GM21447 (cell line): ENCODE results near the gene DRC7.
"Not testable (repeated sequence)": the region's sequence is repeated elsewhere in the genome, so short reads cannot be mapped to it uniquely, and the experiment has no call there.

Experiments
- ATAC-seq: cut with Tn5 transposase; IDR thresholded peaks from one replicate; pipeline ENCODE4 v1.9.1; 2021; ENCODE audit not compliant: unreplicated experiment

Gene DRC7

DNA sequence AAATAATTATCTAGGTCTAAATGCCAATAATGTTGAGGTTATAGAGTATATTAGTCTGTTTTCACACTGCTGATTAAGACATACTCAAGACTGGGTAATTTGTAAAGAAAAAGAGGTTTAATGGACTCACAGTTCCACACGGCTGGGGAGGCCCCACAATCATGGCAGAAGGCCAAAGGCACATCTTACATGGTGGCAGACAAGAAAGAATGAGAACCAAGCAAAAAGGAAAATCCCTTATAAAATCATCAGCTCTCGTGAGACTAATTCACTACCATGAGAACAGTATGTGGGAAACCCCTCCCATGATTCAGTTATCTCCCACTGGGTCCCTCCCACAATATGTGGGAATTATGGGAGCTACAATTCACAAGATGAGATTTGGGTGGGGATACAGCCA lies 38.1 kb downstream of the DRC7 start:
- ATAC-seq = no peak

DNA sequence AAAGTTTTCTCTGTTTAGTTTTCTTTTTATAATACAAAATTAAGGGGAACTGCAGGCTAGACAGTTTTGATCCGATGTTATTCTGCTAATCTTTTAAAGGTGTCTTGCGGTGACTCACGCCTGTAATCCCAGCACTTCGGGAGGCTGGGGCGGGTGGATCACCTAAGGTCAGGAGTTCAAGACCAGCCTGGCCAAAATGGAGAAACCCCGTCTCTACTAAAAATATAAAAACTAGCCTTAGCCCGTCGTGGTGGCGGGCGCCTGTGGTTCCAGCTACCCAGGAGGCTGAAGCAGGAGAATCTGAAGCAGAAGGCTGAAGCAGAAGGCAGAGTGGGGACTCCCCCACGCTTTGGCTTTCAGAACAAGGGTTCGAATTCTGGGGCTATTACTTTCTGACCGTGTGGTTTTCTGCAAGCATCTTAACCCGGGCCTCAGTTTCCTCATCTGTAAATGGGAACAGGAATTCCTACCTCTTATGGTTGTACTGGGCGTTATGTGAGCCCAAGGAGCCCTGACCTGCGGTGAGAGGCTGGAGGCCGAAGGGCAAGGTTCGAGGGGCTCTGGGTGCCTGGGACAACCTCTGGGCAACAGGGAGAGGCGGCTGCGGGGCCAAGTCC lies 39.8 kb downstream of the DRC7 start:
- no peak for ATAC-seq

GRCh38 chr16:57734925-57735754 lies 40.5 kb downstream of the DRC7 start:
- peak; percentile 90 for ATAC-seq

- no peak for ATAC-seq
Observed at GRCh38 chr16:57735755-57736418, 41.3 kb downstream of the DRC7 start, which contains the start of gene KATNB1. Gene KATNB1, plus strand, starts transcription at chr16:57735770. Its CDS starts 1,474 bp downstream, at chr16:57737244.

DNA sequence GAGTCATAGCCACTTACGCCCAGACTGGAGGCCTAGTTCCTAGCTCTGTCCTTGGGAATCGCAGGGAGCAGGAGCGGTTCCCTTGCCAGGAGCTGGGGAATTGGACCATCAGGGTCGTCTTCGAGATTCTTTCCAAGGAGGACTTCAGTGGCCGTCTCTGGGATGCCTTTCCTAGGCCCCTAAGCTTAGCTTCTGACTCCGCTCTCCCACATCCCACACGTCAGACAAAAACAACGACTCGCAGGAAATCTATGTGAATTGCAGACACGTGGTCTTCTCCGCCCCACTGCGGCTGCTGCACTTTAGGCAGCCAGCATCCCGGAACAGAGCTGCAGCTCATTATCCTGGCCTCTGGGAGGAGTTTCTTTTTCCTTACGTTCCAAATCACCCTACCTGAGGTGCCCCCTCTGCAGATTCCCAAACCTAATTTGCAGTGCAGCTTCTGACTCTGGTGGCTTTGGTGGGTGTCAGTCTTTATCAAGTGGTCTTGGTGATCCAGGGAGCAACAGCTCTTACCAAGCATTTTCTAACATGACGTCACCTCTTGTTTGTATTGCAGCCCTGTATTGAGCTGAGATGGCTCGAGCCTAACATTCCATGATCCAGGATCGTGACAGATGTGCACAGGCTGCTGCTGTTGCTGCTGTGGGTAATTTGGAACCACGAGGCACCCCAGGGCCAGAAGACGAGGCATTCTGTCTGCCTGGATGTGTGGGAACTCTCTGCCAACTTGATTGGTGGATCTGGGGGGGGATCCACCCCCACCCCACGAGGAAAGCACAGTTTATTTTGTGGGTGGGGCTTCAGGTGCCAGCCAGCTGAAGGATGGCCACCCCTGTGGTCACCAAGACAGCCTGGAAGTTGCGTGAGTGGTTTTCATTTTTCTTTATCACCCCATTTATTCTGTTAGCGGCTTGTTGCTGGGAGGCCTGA lies 42.1 kb downstream of the DRC7 start:
- ATAC-seq = no peak

DNA sequence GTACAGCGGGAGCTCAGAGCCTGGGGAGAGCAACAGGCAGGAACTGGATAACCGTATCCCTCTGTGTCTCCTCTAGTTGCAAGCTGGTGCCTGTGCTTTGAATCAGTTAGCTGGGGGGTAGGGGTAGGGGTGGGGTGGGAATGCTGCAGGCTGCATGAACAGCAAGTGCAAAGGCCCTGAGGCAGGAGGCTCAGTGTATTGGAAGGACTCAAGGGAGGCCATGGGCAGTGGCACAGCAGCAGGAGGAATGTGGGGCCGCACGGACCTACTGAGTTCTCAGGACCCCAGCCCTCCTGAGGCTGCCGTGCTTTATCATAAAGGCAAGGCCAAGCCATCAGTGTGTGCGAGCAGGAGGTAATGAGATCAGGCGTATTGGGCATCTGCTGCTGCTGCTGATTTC lies 44.2 kb downstream of the DRC7 start:
- ATAC-seq = no peak

DNA sequence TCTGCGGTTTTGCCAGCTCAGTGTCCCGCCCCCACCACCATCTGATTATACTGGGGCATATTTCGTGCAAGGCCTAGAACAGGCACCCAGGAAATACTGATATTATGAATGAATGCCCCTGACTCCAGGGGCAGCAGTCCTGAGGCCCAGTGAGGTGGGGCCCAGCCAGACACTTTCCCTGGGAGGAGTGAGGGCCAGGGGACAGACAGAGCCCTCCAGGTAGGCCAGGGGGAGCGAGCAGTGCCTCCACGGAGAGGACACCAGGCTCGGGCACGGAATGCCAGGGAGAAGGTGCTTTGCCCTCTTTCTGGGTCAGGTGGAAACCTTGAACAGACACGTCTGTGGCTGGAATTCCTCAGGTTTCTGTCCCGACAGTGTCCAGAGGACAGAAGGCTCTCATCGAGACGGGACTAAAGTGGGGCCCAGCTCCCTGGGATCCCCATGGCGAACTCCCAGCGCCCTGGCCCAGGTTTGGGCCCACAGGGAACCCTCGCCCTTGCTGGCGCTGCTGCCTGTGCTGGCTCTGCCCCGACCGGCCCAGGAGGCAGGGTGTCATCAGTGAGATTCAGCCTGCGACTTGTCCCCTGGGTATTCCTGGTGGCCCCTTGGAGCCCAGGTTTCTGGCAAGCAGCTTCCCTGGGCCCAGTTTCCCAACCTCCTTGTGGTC lies 45.3 kb downstream of the DRC7 start:
- no peak for ATAC-seq

- ATAC-seq = no peak
Observed at GRCh38 chr16:57740423-57741071, 45.9 kb downstream of the DRC7 start.

DNA sequence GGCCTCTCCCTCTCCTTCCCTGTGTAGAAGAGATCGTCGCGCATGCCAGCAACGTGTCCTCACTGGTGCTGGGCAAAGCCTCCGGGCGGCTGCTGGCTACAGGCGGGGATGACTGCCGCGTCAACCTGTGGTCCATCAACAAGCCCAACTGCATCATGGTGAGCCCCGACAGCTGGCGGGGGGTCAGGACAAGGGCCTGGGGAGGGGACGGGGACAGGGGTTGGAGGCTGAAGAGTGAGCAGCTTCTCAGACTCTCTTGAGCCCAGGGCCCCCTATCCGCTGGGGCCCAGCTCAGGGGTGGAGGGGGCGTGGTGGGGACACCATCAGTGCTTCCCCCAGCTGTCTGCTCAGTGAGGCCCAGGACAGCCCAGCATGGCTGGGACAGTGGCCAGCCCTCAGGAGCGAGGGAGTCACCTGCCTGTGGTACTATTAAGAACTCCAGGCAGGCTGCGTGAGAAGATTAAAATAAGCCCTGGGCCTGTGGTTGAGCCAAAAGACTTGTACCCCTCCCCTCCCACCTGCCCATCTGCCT lies 47.1 kb downstream of the DRC7 start:
- ATAC-seq = no peak

- no peak for ATAC-seq
Observed at GRCh38 chr16:57742543-57742942, 47.9 kb downstream of the DRC7 start.

GRCh38 chr16:57743458-57743857 lies 48.9 kb downstream of the DRC7 start:
- no peak for ATAC-seq

- ATAC-seq = no peak
Observed at GRCh38 chr16:57743886-57744641, 49.5 kb downstream of the DRC7 start.

DNA sequence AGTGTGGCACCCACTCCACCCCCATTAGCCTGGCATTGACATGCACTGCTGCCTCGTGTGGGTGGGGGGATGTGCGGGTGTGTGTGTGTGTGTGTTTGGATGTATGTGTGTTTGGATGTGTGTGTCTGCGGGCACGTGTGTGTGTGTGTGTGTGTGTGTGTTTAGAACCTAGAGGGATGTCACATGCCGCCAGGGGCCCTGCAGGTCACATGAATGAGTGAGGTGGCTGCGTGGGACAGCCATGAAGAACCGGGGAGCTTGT lies 50.0 kb downstream of the DRC7 start:
- ATAC-seq = no peak

- ATAC-seq = no peak
Observed at GRCh38 chr16:57745768-57746167, 51.2 kb downstream of the DRC7 start.

GRCh38 chr16:57746316-57746715 lies 51.7 kb downstream of the DRC7 start:
- ATAC-seq = not testable (repeated sequence)

DNA sequence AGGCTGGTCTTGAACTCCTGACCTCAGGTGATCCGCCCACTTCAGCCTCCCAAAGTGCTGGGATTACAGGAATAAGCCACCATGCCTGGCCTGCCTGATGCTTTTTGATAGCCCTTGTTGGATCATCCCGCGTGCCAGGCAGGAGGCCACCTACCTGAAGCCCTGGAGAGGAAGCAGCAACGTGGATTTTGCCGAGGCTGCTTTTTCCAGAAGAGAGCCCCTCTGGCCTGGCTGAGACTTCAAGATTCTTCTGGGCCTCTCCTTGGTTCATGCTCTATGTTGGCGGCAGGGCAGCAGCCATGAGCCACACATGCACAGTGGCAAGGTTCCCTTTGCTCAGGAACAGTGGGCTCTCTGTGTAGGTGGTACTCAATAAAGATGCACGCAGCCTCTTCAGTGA lies 52.5 kb downstream of the DRC7 start:
- ATAC-seq = no peak

DNA sequence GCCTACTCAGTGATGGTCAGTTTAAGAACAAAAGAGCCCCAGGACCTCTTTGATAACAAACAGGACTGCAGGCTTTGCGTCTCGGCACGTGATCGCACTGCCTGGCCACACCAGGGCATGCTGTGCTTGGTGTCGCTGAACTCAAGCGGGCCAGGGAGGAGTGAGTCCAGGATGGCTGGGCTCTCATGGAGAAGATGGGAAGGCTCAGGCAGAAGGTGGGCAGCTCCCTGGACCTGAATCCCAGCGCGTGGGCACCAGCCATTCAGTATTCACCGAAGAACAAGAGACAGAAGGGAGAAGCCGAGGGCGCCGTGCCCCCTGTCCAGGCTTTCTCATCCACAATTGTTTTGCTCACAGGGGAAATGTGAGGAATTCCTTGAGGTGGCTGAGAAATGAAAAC lies 52.9 kb downstream of the DRC7 start:
- no peak for ATAC-seq

- no peak for ATAC-seq
Observed at GRCh38 chr16:57747996-57748395, 53.4 kb downstream of the DRC7 start.

- no peak for ATAC-seq
Observed at GRCh38 chr16:57748596-57748995, 54.0 kb downstream of the DRC7 start.
